GM03348 (cell line): ENCODE measurements around the gene TREX2.

Experiments used
- DNase-seq: peaks from one replicate; pipeline ENCODE4 v3.0.0; 2012; ENCODE audit warnings: low spot score

Gene TREX2

DNA sequence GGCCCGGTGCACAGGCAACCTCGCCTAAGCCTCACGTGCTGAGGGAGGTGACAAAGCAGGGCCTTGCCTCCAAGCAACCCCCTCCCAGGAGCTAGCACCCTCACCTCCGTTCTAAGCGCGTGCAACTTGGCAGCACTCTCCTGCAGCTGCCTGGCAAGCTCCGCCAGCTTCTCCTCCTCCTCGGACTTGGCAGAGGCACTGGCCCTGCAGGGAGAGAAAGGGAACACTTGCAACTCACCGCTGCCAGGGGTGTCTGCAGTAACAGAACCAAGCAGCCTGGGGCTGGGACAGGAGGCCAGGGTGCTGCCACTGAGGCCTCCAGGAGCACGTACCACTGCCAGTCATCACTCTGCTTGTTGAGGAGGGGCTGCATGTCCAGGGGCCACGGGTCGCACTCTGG is 10.3 kb upstream of the TREX2 start:
- DNase-seq: no peak

DNA sequence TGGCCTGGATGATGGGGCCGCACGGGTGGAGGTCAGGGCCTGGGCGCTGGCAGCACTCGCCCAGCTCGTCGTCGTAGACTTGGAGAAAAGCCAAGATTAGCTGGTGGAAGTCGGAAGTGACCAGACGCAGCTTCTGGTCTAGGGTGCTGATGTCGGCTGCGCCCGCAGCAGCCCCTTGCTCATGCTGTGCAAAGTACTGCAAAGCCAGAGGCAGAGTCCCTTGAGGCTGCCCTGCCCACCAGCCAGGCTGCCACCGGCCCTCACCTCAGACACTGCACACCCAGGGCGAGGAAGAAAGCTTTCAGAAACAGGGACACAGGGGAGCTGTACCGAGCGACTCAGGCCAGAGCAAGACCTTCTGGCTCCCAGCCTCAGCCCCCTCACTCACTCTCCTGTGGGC is 9.7 kb upstream of the TREX2 start:
- DNase-seq: no peak

DNA sequence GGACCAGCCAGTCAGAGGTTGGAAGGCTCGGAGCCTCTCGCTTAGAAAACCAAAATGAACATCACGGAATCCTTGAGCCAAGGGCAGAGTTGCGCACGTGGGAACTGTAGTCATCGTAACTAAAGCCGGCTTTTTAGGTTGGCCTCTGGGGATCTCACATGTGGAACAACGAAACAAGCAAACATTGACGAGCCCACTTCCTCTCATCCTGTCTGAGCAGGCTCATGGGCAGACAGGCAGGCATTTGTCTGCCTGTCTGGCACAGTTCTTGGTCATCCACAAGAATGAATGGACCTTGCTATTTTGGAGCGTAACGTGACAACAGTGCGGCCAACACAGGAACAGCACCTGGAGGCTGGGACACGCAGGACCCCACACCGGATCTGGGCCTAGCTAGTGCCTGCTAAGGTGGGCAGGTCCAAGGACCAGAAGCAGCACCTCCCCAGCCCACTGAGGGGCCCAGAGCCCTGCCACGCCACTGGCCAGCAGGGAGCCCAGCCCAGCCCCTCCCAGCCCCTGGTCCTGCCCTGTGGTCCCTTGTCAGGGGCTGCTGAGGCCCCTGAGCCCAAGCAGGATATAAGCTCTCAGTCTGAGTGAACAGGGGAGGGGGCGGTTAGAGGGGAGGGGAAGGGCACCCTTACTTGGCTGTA is 9.2 kb upstream of the TREX2 start:
- no peak for DNase-seq

DNA sequence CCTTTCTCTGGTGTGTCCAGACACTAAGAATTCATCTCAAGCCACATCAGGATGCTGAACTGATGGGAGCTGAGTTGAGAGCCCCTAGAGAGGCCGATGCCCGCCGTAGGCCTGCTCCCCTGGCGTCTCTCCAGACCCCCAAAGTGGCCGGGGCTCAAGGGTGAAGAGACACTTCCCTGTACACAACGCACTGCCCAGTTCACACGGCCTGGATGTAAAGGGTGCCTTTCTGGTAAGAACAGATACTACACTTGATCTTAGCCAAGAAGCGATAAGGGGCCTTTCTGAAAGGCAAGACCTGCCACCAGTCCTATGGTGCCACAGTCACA is 5.1 kb upstream of the TREX2 start:
- DNase-seq: no peak

DNA sequence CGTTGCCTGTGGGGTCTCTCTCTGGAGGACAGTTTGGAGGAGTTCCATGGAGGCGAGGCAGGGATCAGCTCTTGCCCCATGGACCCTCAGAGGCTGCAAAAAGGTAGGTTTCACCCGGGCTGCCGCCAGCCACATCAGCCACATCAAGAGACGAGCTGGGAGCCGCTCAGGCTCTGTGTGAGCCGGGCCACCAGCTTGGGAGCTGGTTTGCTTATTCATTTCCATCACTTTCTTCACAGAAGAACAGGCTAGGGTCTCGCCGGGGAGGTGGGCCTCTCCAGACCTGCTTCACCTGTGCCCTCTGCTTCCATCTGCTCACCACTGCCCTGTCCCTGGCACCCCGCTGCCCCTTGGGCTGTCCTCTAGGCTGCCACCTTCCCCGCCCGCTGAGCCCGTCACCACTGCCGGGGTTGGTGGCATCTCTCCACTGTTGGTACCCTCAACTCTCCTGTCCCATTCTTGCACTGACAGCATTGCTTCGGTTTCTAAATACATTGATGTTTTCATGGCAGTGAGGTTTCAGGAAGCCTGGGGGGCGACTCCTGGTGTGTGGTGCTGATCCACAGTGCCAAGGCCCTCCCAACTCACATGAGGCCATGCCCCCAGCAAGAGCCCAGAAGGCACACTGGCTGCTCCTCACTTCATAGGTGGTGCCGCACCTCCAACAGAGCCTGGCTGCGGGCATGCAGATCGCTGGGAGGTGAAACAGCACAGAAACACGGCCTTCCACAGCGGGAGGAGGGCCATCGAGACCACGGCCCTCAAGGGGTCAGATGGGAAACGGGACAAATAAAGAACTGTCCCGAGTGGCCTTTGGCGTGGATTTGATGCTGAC is 4.5 kb upstream of the TREX2 start:
- DNase-seq: no peak

DNA sequence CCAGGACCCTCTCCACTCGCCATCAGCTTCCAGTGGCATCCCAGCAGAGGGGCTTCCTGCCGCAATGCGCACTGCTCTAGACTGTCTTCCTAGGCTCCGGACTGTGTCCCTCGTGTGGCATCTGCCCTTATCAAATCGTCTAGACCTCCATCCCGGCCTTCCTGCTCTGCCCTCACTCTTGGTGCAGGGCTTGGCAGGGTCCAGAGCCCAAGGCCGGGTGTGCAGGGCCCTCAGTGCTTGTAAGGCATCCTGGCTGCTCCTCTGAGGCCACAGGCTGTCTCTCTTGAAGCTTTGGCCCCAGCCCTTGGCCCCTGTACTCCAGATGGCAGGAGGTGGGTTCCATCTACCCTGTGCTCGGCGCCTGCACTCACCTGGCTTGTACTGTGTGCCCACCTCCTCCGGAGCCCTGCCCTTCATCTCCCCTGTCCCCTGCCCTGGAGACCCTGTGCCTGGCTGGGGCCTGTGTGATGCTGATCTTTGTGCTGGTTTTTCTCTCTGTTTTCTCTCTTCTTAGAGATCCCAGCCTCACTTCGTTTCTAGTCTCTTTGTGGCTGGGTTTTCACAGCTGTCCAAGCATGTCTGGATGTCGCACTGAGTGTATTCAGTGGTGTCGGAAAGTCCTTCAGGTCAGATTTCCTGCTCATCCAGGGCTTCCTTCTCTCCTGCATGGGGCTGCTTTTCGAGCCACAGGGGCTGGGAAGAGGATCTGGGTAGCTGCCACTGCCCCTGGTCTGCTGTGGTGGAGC is 3.7 kb upstream of the TREX2 start:
- DNase-seq: no peak

DNA sequence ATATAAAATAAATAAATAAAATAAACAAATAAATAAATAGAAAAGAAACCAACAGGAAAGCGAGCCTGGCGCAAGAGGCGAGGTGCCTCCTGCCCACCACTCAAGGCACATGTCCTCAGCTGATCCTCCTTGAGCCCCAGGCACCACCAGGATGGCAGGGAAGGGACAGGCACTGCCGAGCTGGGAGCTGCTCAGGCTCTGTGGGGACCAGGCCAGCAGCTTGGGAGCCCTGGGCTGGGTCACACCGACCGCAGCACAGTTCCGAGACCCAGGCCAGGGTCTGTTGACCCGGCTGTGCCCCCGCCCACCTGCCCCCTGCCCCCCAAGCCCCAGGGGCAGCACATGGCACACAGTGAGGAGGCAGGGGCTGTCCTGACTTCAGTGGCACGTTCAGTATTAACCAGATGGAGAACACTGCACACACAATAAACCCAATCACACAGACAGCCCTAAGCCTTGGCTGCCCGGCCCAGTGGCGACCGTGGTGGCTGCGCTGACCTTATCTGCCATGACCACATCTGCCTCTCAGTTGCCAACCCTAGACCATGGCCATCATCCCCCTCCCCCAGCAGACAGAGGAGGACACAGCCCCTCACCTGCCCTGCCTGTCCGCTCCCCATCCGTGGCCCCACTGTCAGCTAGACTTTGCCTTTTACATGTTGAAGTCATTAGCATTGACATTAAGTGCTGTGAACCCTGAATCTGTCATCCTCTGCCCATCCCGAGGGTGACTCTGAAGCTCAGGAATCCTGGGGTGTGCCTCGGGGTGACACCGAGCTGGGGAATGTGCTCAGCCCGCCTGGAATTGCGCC is 2.9 kb upstream of the TREX2 start:
- no peak for DNase-seq

DNA sequence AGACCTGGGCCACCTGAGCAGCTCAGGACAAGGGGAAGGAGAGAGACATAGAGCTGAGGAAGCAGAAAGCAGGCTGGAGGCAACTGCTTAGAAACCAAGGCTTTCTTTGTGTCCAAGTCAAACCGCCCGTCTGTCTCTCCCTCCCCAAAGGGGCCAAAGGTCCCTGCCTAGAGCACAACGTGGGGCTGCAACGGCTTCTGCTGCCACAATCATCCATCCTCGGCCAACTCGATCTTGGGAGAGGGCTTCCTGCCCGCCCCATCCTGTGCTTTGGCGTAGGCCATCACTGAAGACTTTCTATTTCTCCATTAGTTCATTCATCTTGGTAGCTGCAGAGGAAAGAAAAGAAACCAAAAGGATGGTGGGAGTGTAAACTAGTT is 1.7 kb upstream of the TREX2 start:
- DNase-seq: no peak

DNA sequence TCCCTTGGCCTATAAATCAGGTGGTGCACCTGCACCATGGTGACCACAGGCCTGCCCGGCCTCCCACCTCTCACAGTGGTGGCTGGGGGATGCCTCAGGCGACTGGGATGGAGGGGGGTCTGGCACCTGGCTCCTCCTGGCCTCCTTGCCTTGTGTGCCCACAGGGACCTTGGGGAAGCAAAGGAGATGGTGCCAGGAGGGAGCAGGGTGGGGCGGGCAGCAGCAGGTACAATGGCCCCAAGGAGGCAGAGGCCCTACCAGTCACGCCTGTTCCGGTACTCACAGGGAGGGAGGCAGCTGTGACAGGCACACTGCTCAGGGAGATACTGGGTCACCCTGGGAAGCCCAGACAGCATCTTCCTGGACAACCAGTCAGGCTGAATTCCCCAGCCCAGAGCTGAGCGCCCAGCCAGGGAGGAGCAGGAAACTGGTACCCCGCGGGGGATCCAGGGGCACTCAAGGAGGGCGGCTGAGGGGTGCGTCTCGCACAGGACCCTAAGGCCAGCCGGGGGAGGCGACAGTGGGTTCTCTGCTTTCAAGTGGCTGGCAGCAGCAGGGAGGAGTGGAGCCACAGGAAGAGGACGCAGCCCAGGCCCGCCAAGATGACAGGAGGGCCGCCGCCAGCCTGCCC is 1.2 kb upstream of the TREX2 start:
- no peak for DNase-seq

DNA sequence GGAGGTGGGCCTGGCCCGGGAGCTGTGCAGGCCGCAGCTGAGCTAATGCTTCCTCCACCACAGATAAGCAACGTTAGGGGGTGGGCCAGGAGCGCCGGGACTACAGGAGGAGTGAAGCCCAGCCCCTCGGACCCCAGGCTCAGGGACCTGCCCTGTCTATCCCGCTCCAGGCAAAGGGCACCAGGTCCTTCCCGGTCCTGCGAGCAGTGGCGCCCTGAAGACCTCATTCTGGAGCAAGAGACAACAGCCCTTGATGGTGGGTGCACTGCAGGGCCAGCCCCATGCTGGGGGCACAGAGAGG is 730 bp upstream of the TREX2 start:
- DNase-seq: no peak

DNA sequence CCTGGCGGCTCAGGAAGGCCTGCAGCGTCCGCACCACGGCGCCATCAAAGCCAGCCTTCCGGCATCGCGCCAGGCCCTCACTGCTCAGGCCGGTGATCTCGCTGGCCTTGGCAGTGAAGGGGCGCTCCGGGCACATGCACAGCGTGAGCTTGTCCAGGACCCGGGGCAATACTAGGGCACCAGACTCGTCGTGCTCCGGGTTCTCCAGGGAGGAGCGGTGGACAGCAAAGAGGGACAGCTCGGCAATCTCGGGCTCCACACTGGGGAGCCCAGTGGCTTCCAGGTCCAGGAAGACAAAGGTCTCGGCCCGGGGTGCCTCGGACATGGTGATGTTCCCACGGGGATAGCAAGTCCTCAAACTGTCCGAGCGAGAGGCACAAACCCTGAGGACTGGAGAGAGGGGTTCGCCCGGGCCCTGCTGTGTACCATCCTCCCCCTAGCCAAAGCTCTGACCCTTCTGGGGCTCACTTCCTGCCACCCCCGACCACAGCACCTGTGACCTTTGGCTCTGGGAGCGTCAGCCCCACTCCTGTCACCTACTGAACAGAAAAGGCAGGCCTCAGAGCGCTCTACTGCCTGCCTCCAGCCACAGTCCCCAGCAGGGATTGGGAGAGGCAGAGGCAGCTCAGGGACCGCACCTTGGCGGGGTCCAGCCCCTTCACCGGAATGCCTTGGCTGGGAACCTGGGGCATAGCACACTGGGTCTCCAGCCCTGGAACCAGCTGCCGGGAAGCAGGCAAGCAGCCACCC is 575 bp downstream of the TREX2 start:
- DNase-seq: no peak

DNA sequence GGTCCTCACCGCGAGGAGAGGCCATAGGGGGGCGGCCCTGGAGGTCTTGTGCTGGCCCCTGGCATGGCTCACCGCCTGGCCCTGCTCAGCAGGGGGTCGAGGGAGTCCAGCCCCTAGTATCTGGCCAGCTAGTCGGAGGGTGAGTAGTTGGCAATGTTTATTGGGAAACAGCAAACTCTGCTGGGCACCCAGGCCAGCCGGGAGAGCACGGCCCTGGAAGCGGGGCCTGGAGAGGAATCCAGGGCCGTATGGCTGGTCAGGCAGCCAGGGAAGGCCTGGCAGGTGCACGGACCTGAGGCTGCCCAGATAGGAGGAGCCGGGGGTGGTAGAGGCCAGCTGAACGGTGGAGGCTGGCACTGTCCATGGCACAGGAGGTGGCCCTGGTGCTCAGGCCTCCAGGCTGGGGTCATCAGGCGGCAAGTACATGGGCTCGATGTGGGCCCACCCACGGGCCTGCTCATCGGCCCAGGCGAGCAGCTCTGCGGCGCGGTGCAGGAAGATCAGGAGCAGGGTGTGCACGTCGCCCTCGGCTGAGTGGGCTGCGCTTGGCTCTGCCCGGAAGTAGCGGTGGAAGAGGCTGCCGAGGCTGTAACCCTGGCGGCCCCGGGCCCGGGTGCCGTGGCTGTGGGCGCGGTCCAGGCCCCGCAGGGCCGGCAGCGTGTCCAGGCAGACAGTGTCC is 1.4 kb downstream of the TREX2 start:
- DNase-seq: no peak

DNA sequence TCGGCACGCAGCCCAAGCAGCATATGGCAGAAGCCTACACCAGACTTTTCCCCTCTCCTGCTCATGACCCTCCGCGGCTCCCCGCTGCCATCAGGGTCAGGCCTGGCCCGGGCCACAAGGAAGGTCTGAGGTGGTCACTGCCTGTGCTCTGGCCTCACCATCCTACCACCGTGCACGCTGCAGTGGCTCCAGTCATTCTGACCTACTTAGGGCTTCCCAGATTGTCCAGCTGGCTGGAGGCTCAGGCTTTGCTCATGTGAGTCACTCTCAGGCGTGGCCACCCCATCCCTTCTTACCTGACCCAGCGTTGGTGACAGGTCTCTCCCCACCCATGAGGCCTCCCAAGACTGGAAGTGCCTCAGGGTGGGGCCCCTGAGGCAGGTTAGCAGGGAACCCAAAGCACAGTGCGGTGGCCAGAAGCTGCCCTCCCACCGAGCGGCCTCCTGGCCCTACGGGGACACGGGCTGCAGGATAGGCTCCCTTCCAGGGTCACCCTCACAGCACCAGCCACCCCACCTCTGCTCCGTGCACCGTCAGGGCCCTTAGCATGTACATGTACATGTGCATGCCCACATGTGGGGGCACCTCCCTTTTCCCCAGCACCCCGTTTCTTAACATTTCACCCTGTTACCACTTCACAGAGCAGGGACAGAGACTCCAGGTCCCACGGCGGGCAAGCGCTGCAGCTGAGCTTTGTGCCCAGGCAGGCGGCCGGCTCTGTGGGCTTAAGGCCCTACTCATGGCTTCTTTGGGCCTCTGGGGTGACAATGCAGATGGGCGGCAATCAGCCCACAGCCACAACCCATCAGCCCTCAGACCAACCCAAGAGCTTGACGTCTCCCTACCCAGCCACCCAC is 2.2 kb downstream of the TREX2 start:
- peak; percentile 15 for DNase-seq

DNA sequence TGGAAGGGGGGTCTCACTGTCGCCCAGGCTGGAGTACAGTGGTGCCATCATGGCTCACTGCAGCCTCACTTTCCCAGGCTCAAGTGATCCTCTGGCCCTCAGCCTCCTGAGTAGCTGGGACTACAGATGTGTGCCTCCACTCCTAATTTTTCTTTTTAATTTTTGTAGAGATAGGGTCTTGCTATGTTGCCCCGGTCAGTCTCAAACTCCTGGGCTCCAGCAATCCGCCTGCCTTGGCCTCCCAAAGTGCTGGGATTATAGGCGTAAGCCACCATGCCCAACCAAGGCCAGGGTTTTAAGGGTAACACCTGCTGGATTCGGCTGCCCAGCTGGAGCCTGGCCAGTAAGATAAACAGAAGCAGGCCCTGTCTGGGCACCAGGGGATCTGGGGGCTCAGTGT is 3.4 kb downstream of the TREX2 start:
- DNase-seq: no peak

DNA sequence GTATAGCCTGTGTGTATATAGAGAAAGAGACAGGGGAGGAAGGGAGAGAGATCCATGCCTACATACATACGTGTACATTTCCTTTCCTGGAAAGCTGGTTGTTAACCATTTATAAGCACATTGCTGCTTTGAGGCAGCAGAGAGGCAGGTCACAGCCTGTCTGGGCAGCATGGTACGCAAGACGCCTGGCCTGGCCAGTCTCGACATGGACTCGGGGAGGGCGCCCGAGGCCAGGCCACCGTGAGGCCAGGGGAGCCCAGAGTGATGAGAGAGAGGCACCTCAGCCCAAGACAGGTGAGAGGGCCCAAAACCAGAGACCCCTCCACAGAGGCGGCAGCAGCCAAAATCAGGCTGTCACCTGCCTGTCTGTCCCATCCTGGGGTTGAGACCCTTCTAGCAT is 3.9 kb downstream of the TREX2 start:
- no peak for DNase-seq

DNA sequence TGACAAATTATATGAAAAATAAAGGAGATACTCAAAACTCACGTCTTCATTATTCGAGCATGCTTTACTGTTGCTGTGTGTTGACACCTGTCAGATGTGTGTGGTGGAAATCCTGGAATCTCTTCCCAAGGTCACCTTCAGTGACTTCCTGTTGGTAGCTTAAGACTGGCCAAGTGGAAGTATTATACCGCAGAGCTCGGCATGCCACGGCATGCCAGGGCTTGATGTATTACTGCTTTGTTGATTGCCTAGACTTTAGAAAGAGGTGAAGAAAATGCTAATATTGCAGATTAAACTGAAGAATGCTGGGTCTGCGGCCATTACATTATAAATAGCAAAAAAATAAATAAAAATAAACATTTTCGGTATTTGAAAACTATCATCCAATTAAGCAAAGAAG is 4.6 kb downstream of the TREX2 start:
- DNase-seq: no peak

DNA sequence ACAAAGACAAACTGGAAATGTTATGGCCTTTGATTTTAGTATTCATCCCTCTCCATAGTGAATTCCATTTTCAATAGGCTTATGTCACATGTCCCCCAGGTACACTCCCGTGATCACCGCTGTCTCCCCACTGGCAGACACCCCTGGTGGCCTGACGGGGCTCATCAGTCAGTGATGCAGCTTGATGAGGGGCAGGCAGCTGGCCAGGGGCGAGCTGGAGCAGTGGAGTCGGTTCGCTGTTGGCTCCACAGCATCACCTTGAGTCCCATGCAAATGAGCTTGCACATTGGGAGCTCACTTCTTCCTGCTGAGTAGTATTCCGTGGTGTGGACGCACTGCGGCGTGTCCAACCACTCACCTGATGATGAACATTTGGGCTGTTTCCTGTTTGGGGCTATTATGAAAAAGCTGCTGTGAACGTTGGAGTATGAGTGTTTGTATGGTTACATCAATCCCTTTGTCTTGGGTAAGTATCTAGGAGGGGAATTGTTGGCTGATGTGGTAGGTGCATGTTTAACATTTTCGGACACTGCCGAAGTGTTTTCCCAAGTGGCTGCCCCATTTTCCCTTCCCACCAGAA is 5.2 kb downstream of the TREX2 start:
- DNase-seq: no peak

DNA sequence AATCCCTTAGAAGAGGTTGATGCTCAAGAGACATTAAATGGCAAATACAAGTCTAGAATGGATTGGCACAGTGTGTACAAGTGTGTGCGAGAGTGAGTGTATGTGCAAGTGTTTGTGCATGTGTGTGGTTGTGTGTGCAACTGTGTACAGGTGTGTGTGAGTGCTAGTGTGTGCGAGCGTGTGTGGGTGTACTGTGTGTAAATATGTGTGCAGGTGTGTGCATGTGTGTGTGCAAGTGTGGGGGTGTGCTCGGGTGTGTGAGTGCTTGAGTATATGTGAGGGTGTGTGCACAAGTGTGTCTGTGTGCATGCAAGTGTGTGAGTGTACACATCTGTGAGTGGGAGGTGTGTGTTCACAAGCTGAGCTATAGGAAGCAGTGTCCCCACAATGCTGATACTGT is 5.9 kb downstream of the TREX2 start:
- no peak for DNase-seq

DNA sequence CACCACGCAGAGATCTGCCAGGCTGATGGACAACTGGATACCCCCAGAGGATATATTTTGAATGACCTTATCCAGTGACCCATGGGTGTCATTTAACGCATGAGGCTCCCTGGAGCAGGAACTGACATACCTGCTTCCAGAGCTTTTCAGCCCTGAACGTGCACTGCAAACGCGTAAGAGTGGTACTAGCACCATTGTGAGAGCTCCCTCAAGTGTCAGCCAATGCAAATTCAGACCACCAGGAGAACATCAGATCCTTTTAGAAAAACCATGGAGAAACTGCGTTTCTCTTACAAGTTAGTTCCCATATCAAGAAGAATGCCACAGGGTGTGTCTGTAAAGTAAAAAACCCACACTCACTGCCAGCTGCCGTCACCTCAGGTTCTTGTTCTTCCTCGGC is 7.3 kb downstream of the TREX2 start:
- DNase-seq: peak; percentile 33

DNA sequence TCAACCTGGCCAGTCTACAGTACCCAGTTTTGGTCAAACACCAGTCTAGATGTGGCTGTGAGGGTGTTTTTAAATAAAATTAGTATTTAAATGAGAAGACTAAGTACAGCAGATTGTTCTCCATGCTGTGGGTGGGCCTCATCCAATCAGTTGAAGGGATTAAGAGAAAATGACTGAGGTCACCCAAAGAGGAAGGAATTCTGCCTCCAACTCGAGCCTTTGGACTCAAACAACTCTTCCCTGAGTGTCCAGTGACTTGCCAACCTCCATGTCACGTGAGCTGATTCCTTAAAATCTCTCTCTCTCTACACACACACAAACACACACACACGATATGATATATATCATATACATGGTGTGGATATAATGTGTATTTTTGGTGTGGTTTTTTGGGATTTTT is 10.0 kb downstream of the TREX2 start:
- DNase-seq: no peak
